ENCODE results near the gene CDCP1. TPM values are rescaled to one million over a fixed set of nuclear protein-coding genes. Genes with fewer than 3 reads are reported as not detected.

The CDCP1 gene
- total RNA-seq, 4 donors from 2014 or later = 14.7 to 35.9 (median 24.2) TPM

DNA sequence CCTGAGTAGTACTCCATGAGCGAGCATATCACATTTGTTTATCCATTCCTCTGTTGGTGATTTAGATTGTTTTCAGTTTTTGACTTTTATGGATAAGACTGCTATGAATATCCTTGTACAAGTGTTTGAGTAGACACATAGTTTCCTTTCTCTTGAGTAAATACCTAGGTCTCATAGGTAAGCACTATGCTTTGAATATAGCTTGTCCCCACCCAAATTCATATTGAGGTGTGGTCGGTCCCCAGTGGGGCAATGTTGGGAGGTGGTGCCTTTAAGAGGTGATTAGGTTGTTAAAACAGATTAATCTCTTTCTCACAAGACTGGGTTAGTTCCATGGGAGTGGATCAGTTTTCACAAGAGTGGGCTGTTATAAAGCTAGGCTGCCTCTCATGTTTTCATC is 42.8 kb downstream of the CDCP1 start:
- no peaks in the 10 kb centered on the region for H3K4me1 ChIP-seq
- intact Hi-C loops (cut with DNase I) = no loop called here
- no peak overlapping the region for H3K27ac ChIP-seq
- H3K9me3 ChIP-seq = no peaks in the 10 kb centered on the region
- no peak for DNase-seq
- no peak overlapping the region for H3K4me3 ChIP-seq (replicated peaks in 1 of 3)
- TF ChIP-seq, protein P1, sequence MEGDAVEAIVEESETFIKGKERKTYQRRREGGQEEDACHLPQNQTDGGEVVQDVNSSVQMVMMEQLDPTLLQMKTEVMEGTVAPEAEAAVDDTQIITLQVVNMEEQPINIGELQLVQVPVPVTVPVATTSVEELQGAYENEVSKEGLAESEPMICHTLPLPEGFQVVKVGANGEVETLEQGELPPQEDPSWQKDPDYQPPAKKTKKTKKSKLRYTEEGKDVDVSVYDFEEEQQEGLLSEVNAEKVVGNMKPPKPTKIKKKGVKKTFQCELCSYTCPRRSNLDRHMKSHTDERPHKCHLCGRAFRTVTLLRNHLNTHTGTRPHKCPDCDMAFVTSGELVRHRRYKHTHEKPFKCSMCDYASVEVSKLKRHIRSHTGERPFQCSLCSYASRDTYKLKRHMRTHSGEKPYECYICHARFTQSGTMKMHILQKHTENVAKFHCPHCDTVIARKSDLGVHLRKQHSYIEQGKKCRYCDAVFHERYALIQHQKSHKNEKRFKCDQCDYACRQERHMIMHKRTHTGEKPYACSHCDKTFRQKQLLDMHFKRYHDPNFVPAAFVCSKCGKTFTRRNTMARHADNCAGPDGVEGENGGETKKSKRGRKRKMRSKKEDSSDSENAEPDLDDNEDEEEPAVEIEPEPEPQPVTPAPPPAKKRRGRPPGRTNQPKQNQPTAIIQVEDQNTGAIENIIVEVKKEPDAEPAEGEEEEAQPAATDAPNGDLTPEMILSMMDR (IDR thresholded peaks at IDR 0.05) = no peak
- TF ChIP-seq POLR2A (IDR thresholded peaks at IDR 0.05) = no peak
- H3K27me3 ChIP-seq = no peaks in the 10 kb centered on the region
- H3K36me3 ChIP-seq = no peaks in the 10 kb centered on the region
- 98 to 99% methylated on average over 2 of the region's 2 CpGs for WGBS, 2 donors

DNA sequence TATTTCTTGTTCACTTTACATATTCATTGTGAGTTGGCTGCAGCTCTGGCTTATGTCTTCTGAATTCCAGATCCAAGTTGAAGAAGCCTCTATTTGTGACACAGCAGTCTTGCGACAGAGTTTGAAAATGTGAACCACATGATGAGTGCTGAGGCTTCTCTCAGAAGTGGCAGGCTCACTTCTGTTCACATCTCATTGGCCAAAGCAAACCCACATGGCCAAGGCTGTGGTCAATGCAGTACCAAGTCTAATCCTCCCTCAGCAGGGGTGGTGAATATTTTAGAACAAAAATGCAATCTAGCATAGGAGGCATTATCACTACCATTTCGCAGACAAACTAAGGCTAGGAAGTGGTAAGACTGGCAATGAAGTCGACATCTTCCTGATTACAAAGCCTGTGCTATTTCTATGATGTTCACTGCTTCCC is 45.2 kb downstream of the CDCP1 start:
- H3K4me1 ChIP-seq = no peaks in the 10 kb centered on the region
- H3K27me3 ChIP-seq = no peaks in the 10 kb centered on the region
- WGBS, 2 donors = 96 to 100% methylated on average over 3 of the region's 3 CpGs
- TF ChIP-seq, protein P1 (IDR thresholded peaks at IDR 0.05) = no peak
- TF ChIP-seq POLR2A (IDR thresholded peaks at IDR 0.05) = no peak
- no peak overlapping the region for H3K4me3 ChIP-seq (replicated peaks in 1 of 3)
- no peak for DNase-seq
- no peaks in the 10 kb centered on the region for H3K9me3 ChIP-seq
- intact Hi-C loops (cut with DNase I) = no loop called here
- H3K36me3 ChIP-seq = no peaks in the 10 kb centered on the region
- H3K27ac ChIP-seq = no peak overlapping the region

DNA sequence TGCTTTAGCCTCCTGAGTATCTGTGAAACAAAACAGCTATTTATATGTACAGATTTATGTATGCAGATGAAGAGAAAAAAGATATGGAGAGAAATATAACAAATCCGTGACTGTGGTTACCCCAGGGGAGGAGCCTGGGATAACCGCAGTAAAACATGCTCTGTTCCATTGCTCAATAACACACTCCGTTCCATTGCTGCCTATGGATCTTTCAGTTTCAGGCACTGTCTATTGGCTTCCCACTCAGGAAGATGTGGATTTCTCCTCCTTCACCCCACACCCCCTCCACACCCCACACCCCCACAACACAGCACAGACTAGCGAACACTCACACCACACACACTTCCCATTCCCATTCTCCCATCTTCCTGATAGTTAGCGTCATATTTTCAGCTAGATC is 47.9 kb downstream of the CDCP1 start:
- no peaks in the 10 kb centered on the region for H3K36me3 ChIP-seq
- no peaks in the 10 kb centered on the region for H3K9me3 ChIP-seq
- intact Hi-C loops (cut with DNase I) = no loop called here
- no peak overlapping the region for H3K4me3 ChIP-seq (replicated peaks in 1 of 3)
- TF ChIP-seq, protein P1 (IDR thresholded peaks at IDR 0.05) = no peak
- TF ChIP-seq POLR2A (IDR thresholded peaks at IDR 0.05) = no peak
- DNase-seq = no peak
- no peaks in the 10 kb centered on the region for H3K4me1 ChIP-seq
- no peak overlapping the region for H3K27ac ChIP-seq
- WGBS, 2 donors = 89 to 90% methylated on average over 5 of the region's 5 CpGs
- H3K27me3 ChIP-seq = no peaks in the 10 kb centered on the region

DNA sequence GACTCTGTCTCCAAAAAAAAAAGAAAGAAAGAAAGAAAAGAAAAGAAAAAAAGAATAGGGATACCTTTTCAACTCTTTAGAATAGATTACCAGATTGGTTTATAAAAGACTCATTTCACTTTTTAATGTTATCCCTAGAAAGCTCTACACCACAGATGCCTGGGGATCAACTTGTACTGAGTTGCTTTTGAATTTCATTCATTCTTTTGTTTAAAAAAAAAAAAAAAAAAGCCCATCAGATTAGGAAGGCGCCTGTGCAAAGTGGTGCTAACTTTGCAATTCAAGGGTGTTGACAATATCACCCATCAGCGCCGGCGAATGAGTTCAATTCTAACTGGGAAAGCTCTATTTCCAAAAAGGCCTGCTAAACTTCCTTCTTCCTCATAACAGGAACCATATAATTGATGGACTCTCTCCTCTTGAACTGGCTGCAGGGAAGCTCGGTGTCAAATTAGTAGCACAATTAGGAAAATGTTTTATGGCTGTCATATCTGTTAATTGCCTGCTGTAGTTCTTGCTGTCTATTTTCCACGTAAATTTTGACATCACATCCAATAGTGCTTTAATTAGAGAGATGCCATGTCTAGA is 48.8 kb downstream of the CDCP1 start:
- Histone ChIP-seq H3K27ac (no peak overlapping the region), H3K4me3 (replicated peaks in 1 of 3) (no peak overlapping the region), H3K4me1 (no peaks in the 10 kb centered on the region), H3K27me3 (no peaks in the 10 kb centered on the region), H3K36me3 (no peaks in the 10 kb centered on the region), H3K9me3 (no peaks in the 10 kb centered on the region)
- DNase-seq = no peak
- 72 to 73% methylated on average over 6 of the region's 6 CpGs for WGBS, 2 donors
- TF ChIP-seq, protein P1 (IDR thresholded peaks at IDR 0.05) = no peak
- no peak for TF ChIP-seq POLR2A (IDR thresholded peaks at IDR 0.05)
- intact Hi-C loops (cut with DNase I) = no loop called here

DNA sequence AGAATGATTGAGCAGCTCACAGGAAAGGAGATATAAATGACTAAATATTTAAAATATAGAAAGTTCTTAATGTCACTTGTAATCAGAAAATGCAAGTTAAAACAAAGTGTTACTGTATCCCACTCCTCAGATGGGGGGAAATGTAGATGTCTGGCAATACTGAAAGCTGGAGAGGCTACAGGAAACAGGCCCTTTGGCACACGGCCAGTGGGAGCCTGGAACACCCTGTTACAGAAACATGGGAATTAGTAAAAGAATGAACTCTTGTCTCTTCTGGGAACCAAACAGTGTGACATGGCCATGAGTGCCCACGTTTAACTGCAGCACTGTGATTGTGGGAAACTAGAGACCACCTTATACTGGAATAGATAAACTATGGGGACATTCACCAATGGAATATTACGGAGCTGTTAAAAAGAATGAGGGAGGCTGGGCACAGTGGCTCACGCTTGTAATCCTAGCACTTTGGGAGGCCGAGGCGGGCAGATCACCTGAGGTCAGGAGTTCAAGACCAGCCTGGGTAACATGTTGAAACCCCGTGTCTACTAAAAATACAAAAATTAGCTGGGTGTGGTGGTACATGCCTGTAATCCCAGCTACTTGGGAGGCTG is 50.2 kb downstream of the CDCP1 start:
- intact Hi-C loops (cut with DNase I) = no loop called here
- Histone ChIP-seq H3K9me3 (no peaks in the 10 kb centered on the region), H3K27me3 (no peaks in the 10 kb centered on the region), H3K4me3 (replicated peaks in 1 of 3) (no peak overlapping the region), H3K36me3 (no peaks in the 10 kb centered on the region), H3K4me1 (no peaks in the 10 kb centered on the region), H3K27ac (no peak overlapping the region)
- TF ChIP-seq, protein P1 (IDR thresholded peaks at IDR 0.05) = no peak
- no peak for TF ChIP-seq POLR2A (IDR thresholded peaks at IDR 0.05)
- 79 to 85% methylated on average over 7 of the region's 7 CpGs for WGBS, 2 donors
- peak; percentile 33 to 37 for DNase-seq
